ENCODE data around the gene PTGR2.
"Not testable (repeated sequence)": the region's sequence is repeated elsewhere in the genome, so short reads cannot be mapped to it uniquely, and the experiment has no call there.

PTGR2 gene

GRCh38 chr14:73887694-73888459 lies 36.2 kb downstream of the PTGR2 start:
- DNase-seq = no peak

- DNase-seq = no peak
These were observed 36.8 kb downstream of the PTGR2 start for GRCh38 chr14:73888460-73888725.

GRCh38 chr14:73888971-73889370 lies 37.3 kb downstream of the PTGR2 start:
- DNase-seq = no peak

GRCh38 chr14:73889376-73889775 lies 37.7 kb downstream of the PTGR2 start:
- DNase-seq = no peak

- not testable (repeated sequence) for DNase-seq
These were observed 42.6 kb downstream of the PTGR2 start for GRCh38 chr14:73894180-73894687.

GRCh38 chr14:73895939-73896338 lies 44.3 kb downstream of the PTGR2 start:
- no peak for DNase-seq

GRCh38 chr14:73896521-73896920 lies 44.9 kb downstream of the PTGR2 start:
- DNase-seq = no peak

- no peak for DNase-seq
These were observed 51.4 kb downstream of the PTGR2 start for GRCh38 chr14:73903028-73903427.

GRCh38 chr14:73909681-73910080 lies 58.0 kb downstream of the PTGR2 start:
- DNase-seq = no peak

GRCh38 chr14:73913256-73913655 lies 61.6 kb downstream of the PTGR2 start:
- DNase-seq = no peak

GRCh38 chr14:73916324-73916723 lies 64.7 kb downstream of the PTGR2 start:
- DNase-seq = no peak

- DNase-seq = not testable (repeated sequence)
These were observed 67.8 kb downstream of the PTGR2 start for GRCh38 chr14:73919457-73919856.

- no peak for DNase-seq
These were observed 72.7 kb downstream of the PTGR2 start for GRCh38 chr14:73924337-73924736.

Data from GOT3 (cell line).